Lung (tissue), 12 donors: ENCODE measurements around the gene SH3GLB1. TPM values are rescaled to one million over a fixed set of nuclear protein-coding genes. Genes with fewer than 3 reads are reported as not detected.

Experiments
- ATAC-seq: fragments of 200-7000 bp; cut with Tn5 transposase; one replicate; pipeline ENCODE4 v1.9.1; 2020; ENCODE audit warnings: moderate number of reproducible peaks; ENCODE audit not compliant: insufficient read depth, low FRiP score
- DNase-seq, 3 donors: peaks; one replicate each; pipeline ENCODE4 v3.0.0-alpha.2; 2013 to 2017
- H3K27ac ChIP-seq, 2 donors: one replicate each; pipeline ENCODE4 v1.5.1; 2013; ENCODE audit warnings: mild to moderate bottlenecking in 2 of 2, moderate library complexity in 2 of 2, control low read depth in 1 of 2, inconsistent platforms in 1 of 2, low read depth in 1 of 2, low read length in 1 of 2
- H3K27me3 ChIP-seq, 3 donors: one replicate each; pipeline ENCODE4 v1.5.1; 2013; ENCODE audit warnings: low read length in 2 of 3; ENCODE audit not compliant: control insufficient read depth in 3 of 3, insufficient read depth in 3 of 3
- H3K36me3 ChIP-seq, 4 donors: one replicate each; pipeline ENCODE4 v1.5.1; 2013; ENCODE audit warnings: low read length in 4 of 4, mild to moderate bottlenecking in 1 of 4, moderate library complexity in 1 of 4; ENCODE audit not compliant: control insufficient read depth in 4 of 4, insufficient read depth in 4 of 4
- H3K4me1 ChIP-seq, 5 donors: one replicate each; pipeline ENCODE4 v1.5.1; 2013; ENCODE audit warnings: low read length in 5 of 5, mild to moderate bottlenecking in 2 of 5, moderate library complexity in 1 of 5; ENCODE audit not compliant: control insufficient read depth in 5 of 5, insufficient read depth in 5 of 5
- H3K4me3 ChIP-seq: one replicate; pipeline ENCODE4 v1.5.1; 2013; ENCODE audit warnings: mild to moderate bottlenecking, control low read depth, moderate library complexity
- H3K9ac ChIP-seq, 2 donors: one replicate each; pipeline ENCODE4 v1.5.1; 2013; ENCODE audit warnings: low read length in 2 of 2, control low read depth in 1 of 2; ENCODE audit not compliant: insufficient read depth in 1 of 2
- H3K9me3 ChIP-seq, 4 donors: one replicate each; pipeline ENCODE4 v1.5.1; 2013; ENCODE audit warnings: low read length in 3 of 4, mild to moderate bottlenecking in 1 of 4, moderate library complexity in 1 of 4; ENCODE audit not compliant: control insufficient read depth in 4 of 4, insufficient read depth in 3 of 4
- WGBS, 2 donors: extraction: QIAGEN DNeasy Blood & Tissue Kit; methylation state at CpG; one replicate each; pipeline ENCODE4 v1.1.7; 2013; 5-methylcytosine and 5-hydroxymethylcytosine counted together
- polyA plus RNA-seq, 2 donors: library from polyadenylated mRNA; stranded (reverse); fragments of 200-250 nt; gene quantifications; one replicate each; pipeline ENCODE4 v1.2.1, GENCODE V29; 2013
- total RNA-seq, 2 donors: library from RNA; depleted of rRNA in 1 of 2; stranded (reverse); fragments of >200 nt in 1 of 2; gene quantifications; one replicate each; pipeline ENCODE4 v1.2.1, GENCODE V29; 2014 to 2021
- TF ChIP-seq, protein P1 (sequence below): IDR thresholded peaks from 2 replicates; pipeline ENCODE4 v1.5.1; 2012; ENCODE audit warnings: mild to moderate bottlenecking; ENCODE audit errors: control extremely low read depth, extremely low read depth
- donor health status: control.
- donor health status: control.
- donor health status: Bipolar disorder and iron deficiency.
- donor health status: healthy.
- donor health status: DM: yes; HTN: yes; CAD: no.

Gene SH3GLB1
- total and polyA plus RNA-seq, 4 donors = 26.9 to 81.0 (median 69.5) TPM

DNA sequence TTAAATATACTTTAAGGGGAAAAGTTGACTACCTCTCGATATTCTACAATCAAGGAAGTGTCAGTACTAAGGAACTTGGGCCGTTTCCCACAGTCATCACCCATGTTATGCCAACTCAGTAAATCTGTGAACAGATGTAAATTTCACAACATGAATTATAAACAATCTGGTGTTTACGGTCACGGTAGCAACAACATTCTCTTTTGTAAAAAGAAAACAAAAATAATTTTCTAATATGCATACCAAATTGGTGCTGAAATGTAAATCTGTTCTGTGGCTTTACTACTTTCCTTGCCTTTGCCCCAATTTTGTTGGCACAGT is 1.2 kb downstream of the SH3GLB1 start:
- Histone ChIP-seq H3K4me3 (peak overlapping the region; percentile 92), H3K27me3 (no peaks in the 10 kb centered on the region), H3K36me3 (no peaks in the 10 kb centered on the region), H3K27ac (peak overlapping the region; percentile 98 to 99), H3K9me3 (no peaks in the 10 kb centered on the region), H3K9ac (peak overlapping the region; percentile 84 to 95), H3K4me1 (peaks cover 0 to 43% (median 9%) of the 10 kb centered on the region in 5 donors)
- WGBS, 2 donors = 1% methylated on average over 4 of the region's 4 CpGs
- TF ChIP-seq, protein P1, sequence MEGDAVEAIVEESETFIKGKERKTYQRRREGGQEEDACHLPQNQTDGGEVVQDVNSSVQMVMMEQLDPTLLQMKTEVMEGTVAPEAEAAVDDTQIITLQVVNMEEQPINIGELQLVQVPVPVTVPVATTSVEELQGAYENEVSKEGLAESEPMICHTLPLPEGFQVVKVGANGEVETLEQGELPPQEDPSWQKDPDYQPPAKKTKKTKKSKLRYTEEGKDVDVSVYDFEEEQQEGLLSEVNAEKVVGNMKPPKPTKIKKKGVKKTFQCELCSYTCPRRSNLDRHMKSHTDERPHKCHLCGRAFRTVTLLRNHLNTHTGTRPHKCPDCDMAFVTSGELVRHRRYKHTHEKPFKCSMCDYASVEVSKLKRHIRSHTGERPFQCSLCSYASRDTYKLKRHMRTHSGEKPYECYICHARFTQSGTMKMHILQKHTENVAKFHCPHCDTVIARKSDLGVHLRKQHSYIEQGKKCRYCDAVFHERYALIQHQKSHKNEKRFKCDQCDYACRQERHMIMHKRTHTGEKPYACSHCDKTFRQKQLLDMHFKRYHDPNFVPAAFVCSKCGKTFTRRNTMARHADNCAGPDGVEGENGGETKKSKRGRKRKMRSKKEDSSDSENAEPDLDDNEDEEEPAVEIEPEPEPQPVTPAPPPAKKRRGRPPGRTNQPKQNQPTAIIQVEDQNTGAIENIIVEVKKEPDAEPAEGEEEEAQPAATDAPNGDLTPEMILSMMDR = no peak
- no peak for ATAC-seq
- DNase-seq = no peak

DNA sequence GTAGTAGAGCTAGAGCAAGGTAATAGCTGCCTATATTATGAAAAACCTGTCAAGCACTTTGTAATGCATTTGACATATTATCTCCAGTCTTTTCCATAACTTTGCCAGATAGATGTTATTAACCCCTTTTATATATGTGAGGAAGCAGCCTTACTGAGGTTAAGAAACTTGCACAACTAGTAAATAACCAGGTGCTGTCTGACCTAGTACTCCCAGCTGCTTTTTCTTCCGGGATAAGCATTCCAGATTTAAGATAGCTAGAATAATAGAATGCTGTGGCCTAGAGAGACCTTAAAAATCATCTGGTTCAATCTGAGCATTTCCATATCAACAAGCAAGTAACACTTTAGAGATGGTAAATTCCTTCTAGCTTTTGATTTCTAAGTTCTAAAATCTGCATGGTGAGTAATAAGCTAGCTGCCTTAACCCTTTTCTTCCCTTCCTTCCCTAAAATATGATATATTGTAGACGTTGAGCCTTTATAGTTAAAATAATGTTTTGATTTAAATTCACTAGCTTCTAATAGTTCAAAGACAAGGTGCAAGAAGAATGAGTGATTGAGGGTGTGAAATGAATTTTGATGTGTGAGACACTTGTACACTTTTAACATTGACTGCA is 1.8 kb downstream of the SH3GLB1 start:
- no peaks in the 10 kb centered on the region for H3K27me3 ChIP-seq
- peaks cover 0 to 43% (median 10%) of the 10 kb centered on the region in 5 donors for H3K4me1 ChIP-seq
- DNase-seq = peak in 1 of 3 donors; percentile 14
- no peaks in the 10 kb centered on the region for H3K9me3 ChIP-seq
- peak overlapping the region; percentile 92 for H3K4me3 ChIP-seq
- peak overlapping the region; percentile 84 to 95 for H3K9ac ChIP-seq
- no peak for ATAC-seq
- no peaks in the 10 kb centered on the region for H3K36me3 ChIP-seq
- peak overlapping the region in 1 of 2 donors; percentile 99 for H3K27ac ChIP-seq
- TF ChIP-seq, protein P1 = no peak
- 10 to 11% methylated on average over 2 of the region's 2 CpGs for WGBS, 2 donors

DNA sequence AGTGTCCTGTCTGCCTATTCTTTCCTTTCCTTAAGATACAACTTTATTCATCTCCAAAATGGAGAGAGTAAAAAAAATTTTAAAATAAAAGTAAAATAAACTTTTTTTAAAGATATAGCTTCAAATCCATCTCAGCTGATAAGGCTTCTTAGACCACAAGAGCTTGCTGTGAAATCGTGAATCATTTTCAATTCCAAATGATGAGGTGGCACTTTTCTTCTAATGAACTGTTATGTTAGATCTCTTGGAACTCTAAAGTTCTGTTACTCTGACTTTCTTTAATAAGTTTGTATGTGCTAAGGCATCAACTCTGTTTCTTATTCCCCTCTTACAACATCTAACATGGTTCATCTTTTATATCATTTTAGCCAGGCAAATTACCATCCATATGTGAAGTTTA is 4.5 kb downstream of the SH3GLB1 start:
- no peaks in the 10 kb centered on the region for H3K27me3 ChIP-seq
- ATAC-seq (no peak), DNase-seq (peak in 2 of 3 donors; percentile 89 to 93)
- H3K9me3 ChIP-seq = no peaks in the 10 kb centered on the region
- TF ChIP-seq, protein P1 = no peak
- 15 to 19% methylated on average over 1 of the region's 1 CpG for WGBS, 2 donors
- H3K27ac ChIP-seq = no peak overlapping the region
- peaks cover 0 to 47% (median 6%) of the 10 kb centered on the region in 5 donors for H3K4me1 ChIP-seq
- H3K9ac ChIP-seq = no peak overlapping the region
- H3K36me3 ChIP-seq = no peaks in the 10 kb centered on the region
- H3K4me3 ChIP-seq = no peak overlapping the region
